ENCODE measurements around the gene CX3CL1. TPM values are rescaled to one million over a fixed set of nuclear protein-coding genes. Genes with fewer than 3 reads are reported as not detected.

Gene CX3CL1
- total RNA-seq, 2 experiments from 2014 or later: not detected

DNA sequence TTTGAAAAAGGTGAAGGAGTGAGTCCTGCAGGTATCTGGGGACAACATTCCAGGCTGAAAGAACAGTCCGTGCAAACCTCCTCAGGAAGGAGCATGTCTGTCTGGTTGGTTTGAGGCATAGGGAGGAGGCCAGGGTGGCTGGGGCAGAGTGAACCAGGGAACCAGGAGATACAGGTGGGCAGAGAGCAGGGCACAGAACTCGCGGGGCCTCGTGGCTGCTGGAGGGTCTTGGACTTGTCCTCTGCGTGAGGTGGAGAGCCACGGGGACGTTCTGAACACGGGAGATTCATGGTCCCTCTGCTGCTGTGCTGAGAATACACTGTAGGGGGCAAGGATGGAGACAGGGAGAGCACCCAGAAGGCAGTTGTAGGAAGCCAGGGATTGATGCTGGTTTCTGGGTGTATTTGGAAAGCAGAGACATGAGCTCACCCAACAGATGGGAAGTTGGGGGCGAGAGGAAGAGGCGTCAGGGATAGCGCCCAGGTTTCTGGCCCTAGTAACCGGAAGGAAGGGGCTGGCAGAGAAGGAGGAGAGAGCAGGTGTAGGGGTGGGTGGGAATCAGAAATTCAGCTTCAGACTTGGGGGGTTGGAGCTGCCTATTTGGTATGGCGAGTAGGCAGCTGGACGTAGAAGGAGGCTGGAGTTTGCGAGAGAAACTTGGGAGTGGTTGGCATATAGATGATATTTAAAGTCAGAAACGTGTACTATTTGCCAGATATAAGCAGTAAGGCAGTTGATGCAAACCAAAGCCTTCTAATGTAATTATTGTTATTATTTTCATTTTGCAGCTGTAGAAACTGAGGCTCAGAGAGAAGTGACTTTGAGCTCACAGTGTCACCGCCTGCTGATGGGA lies 31.9 kb downstream of the CX3CL1 start, which contains the start of gene CCL17:
Gene CCL17, plus strand, starts transcription at position 803 of the 853 bp plus-strand sequence. CDS start 9,166 bp downstream, outside the sequence.
- DNase-seq (ENCODE audit: low spot score): no peak
- no peak within 1 kb of the TSS for H3K4me2 ChIP-seq (ENCODE audit: low read length)
- H3K9me2 ChIP-seq (ENCODE audit: insufficient read depth, low read length): no peaks in the 10 kb centered on the region
- POLR2A ChIA-PET: interaction anchor here (0.7 to 0.8 kb wide), 2 partner anchors 9 to 83 kb away, joined by 3 read pairs; no protein-coding TSS in a partner anchor
- no peaks in the 10 kb centered on the region for H3K4me1 ChIP-seq (ENCODE audit: insufficient read depth, low read length, poor library complexity, severe bottlenecking)
- TF ChIP-seq EZH2phosphoT487 (IDR thresholded peaks at IDR 0.05; ENCODE audit: borderline replicate concordance, low read depth, low read length): no peak
- TF ChIP-seq, protein P1, sequence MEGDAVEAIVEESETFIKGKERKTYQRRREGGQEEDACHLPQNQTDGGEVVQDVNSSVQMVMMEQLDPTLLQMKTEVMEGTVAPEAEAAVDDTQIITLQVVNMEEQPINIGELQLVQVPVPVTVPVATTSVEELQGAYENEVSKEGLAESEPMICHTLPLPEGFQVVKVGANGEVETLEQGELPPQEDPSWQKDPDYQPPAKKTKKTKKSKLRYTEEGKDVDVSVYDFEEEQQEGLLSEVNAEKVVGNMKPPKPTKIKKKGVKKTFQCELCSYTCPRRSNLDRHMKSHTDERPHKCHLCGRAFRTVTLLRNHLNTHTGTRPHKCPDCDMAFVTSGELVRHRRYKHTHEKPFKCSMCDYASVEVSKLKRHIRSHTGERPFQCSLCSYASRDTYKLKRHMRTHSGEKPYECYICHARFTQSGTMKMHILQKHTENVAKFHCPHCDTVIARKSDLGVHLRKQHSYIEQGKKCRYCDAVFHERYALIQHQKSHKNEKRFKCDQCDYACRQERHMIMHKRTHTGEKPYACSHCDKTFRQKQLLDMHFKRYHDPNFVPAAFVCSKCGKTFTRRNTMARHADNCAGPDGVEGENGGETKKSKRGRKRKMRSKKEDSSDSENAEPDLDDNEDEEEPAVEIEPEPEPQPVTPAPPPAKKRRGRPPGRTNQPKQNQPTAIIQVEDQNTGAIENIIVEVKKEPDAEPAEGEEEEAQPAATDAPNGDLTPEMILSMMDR (conservative IDR thresholded peaks at IDR 0.05; ENCODE audit: low read length): no peak
- no peaks in the 10 kb centered on the region for H4K20me1 ChIP-seq (ENCODE audit: insufficient read depth, low read length)
- no TSS peak for BruUV-seq (replicated peaks)
- H3K36me3 ChIP-seq (ENCODE audit: insufficient read depth, low read length): no peaks in the 10 kb centered on the region
- intact Hi-C loops (cut with micrococcal nuclease; ENCODE audit: unreplicated experiment): no loop called here
- CTCF ChIA-PET (ENCODE audit: unreplicated experiment): no interaction called here
- no peaks in the 10 kb centered on the region for H3K9me3 ChIP-seq (ENCODE audit: low read length)
- no peak within 1 kb of the TSS for H2AFZ ChIP-seq (ENCODE audit: low read length)
- H3K79me2 ChIP-seq (ENCODE audit: insufficient read depth, low read depth, low read length): no peaks in the 10 kb centered on the region
- H3K27ac ChIP-seq (ENCODE audit: low read depth, low read length, poor library complexity, severe bottlenecking): no peak within 1 kb of the TSS
- H3K4me3 ChIP-seq (ENCODE audit: low read depth, low read length, poor library complexity, severe bottlenecking): no peak within 1 kb of the TSS

DNA sequence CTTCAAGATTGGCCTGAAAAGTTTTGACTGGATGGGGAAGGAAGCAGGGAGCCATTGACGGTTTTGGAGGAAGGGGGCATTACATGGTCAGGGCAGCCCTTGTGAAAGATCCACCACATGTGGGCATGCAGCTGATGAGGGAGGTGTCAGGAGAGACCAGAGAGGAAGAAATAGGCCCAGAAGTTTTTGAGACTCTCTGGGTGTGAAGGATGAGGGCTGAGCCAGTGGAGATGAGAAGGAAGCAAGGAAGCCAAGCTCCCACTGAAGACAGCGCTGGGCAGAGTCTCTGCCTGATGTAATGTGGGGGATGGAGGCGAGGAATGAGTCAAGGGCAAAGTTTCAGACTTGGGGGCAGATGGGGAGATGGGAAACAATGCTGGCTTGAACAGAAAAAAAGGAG lies 32.8 kb downstream of the CX3CL1 start:
- H3K4me1 ChIP-seq (ENCODE audit: insufficient read depth, low read length, poor library complexity, severe bottlenecking): no peaks in the 10 kb centered on the region
- no peaks in the 10 kb centered on the region for H3K79me2 ChIP-seq (ENCODE audit: insufficient read depth, low read depth, low read length)
- intact Hi-C loops (cut with micrococcal nuclease; ENCODE audit: unreplicated experiment): no loop called here
- no peaks in the 10 kb centered on the region for H4K20me1 ChIP-seq (ENCODE audit: insufficient read depth, low read length)
- CTCF ChIA-PET (ENCODE audit: unreplicated experiment): no interaction called here
- H3K9me2 ChIP-seq (ENCODE audit: insufficient read depth, low read length): no peaks in the 10 kb centered on the region
- H2AFZ ChIP-seq (ENCODE audit: low read length): no peak overlapping the region
- POLR2A ChIA-PET: no interaction called here
- H3K4me2 ChIP-seq (ENCODE audit: low read length): no peak overlapping the region
- DNase-seq (ENCODE audit: low spot score): no peak
- no TSS peak for BruUV-seq (replicated peaks)
- H3K9me3 ChIP-seq (ENCODE audit: low read length): no peaks in the 10 kb centered on the region
- no peaks in the 10 kb centered on the region for H3K36me3 ChIP-seq (ENCODE audit: insufficient read depth, low read length)
- no peak overlapping the region for H3K27ac ChIP-seq (ENCODE audit: low read depth, low read length, poor library complexity, severe bottlenecking)
- H3K4me3 ChIP-seq (ENCODE audit: low read depth, low read length, poor library complexity, severe bottlenecking): no peak overlapping the region
- TF ChIP-seq, protein P1 (conservative IDR thresholded peaks at IDR 0.05; ENCODE audit: low read length): no peak
- TF ChIP-seq EZH2phosphoT487 (IDR thresholded peaks at IDR 0.05; ENCODE audit: borderline replicate concordance, low read depth, low read length): no peak

DNA sequence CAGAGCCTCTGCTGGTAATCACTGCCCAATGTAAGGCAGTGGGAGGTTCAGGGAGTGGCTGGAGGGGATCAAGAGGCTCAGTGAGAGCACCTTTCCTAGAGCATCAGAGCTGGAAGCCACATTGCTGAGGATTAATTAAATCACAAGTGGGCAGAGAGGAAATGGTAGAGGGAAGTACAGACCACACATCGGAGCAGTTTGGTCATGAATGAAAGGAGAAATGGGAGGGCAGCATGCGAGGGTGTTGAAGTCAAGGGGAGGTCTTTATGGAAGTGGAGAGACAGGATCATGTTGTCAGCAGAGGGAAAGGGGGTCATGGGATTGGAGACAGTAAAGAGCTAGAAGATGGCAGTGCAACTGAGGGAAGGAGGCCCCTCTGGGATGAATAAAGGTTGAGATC lies 34.6 kb downstream of the CX3CL1 start:
- H3K9me3 ChIP-seq (ENCODE audit: low read length): no peaks in the 10 kb centered on the region
- DNase-seq (ENCODE audit: low spot score): no peak
- BruUV-seq (replicated peaks): no TSS peak
- POLR2A ChIA-PET: interaction anchor here (0.6 kb wide), 2 partner anchors 17 to 105 kb away, joined by 3 to 4 read pairs; no protein-coding TSS in a partner anchor
- no peaks in the 10 kb centered on the region for H3K36me3 ChIP-seq (ENCODE audit: insufficient read depth, low read length)
- CTCF ChIA-PET (ENCODE audit: unreplicated experiment): interaction anchor here (0.6 kb wide), 1 partner anchor 50 kb away, joined by 3 read pairs; no protein-coding TSS in a partner anchor
- no peaks in the 10 kb centered on the region for H3K9me2 ChIP-seq (ENCODE audit: insufficient read depth, low read length)
- intact Hi-C loops (cut with micrococcal nuclease; ENCODE audit: unreplicated experiment): no loop called here
- no peaks in the 10 kb centered on the region for H3K79me2 ChIP-seq (ENCODE audit: insufficient read depth, low read depth, low read length)
- H3K4me2 ChIP-seq (ENCODE audit: low read length): no peak overlapping the region
- no peak for TF ChIP-seq EZH2phosphoT487 (IDR thresholded peaks at IDR 0.05; ENCODE audit: borderline replicate concordance, low read depth, low read length)
- TF ChIP-seq, protein P1 (conservative IDR thresholded peaks at IDR 0.05; ENCODE audit: low read length): no peak
- H2AFZ ChIP-seq (ENCODE audit: low read length): no peak overlapping the region
- no peaks in the 10 kb centered on the region for H3K4me1 ChIP-seq (ENCODE audit: insufficient read depth, low read length, poor library complexity, severe bottlenecking)
- no peaks in the 10 kb centered on the region for H4K20me1 ChIP-seq (ENCODE audit: insufficient read depth, low read length)
- no peak overlapping the region for H3K4me3 ChIP-seq (ENCODE audit: low read depth, low read length, poor library complexity, severe bottlenecking)
- no peak overlapping the region for H3K27ac ChIP-seq (ENCODE audit: low read depth, low read length, poor library complexity, severe bottlenecking)

Data from OCI-LY7 (cell line).